GM19193 (cell line): Measurements from ENCODE around the gene SH3BP1.

ENCODE experiments used
- POLR2A ChIP-seq: IDR thresholded peaks from 4 replicates; pipeline ENCODE4 v1.6.1; 2011; ENCODE audit not compliant: insufficient read depth, insufficient read length; ENCODE audit errors: extremely low read depth

SH3BP1 gene, protein sequence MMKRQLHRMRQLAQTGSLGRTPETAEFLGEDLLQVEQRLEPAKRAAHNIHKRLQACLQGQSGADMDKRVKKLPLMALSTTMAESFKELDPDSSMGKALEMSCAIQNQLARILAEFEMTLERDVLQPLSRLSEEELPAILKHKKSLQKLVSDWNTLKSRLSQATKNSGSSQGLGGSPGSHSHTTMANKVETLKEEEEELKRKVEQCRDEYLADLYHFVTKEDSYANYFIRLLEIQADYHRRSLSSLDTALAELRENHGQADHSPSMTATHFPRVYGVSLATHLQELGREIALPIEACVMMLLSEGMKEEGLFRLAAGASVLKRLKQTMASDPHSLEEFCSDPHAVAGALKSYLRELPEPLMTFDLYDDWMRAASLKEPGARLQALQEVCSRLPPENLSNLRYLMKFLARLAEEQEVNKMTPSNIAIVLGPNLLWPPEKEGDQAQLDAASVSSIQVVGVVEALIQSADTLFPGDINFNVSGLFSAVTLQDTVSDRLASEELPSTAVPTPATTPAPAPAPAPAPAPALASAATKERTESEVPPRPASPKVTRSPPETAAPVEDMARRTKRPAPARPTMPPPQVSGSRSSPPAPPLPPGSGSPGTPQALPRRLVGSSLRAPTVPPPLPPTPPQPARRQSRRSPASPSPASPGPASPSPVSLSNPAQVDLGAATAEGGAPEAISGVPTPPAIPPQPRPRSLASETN

DNA sequence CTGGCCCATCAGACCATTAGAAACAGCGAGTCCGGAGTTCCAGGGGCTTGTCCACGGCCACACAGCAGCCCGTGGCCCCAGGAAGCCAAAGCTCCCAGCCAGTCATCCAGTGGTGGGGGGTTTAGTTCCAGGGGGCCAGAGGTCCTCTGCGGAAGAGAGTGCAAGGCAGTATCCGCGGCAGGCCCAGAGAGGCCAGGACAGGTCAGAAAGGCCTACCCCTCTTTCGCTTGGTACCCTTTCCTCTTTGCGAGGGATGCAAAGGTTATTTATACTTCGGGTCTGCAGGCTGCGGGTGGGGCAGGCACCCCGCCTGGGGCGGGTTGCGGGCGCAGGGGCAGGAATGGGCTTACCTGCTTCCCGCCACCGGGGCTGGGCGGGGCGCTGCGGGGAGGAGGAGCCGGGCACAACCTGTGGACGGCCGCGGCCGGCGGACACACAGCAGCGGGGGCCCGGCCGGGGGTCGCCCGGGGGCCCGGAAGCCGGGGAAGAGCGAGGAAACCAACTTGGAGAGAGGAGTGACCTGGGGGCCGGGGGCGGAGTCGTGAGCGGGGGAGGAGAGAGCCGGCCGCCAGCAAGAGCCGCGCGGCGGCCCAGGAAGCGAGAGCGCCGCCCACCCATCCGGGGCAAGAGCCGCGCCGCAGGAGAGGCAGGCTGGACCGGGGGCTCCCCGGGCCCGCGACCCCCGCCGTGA lies at the start of gene SH3BP1:
Gene SH3BP1 (plus strand): TSS at position 600 of the 691 bp plus-strand sequence. CDS start 119 bp downstream, outside the sequence.
- no peak for TF ChIP-seq POLR2A

DNA sequence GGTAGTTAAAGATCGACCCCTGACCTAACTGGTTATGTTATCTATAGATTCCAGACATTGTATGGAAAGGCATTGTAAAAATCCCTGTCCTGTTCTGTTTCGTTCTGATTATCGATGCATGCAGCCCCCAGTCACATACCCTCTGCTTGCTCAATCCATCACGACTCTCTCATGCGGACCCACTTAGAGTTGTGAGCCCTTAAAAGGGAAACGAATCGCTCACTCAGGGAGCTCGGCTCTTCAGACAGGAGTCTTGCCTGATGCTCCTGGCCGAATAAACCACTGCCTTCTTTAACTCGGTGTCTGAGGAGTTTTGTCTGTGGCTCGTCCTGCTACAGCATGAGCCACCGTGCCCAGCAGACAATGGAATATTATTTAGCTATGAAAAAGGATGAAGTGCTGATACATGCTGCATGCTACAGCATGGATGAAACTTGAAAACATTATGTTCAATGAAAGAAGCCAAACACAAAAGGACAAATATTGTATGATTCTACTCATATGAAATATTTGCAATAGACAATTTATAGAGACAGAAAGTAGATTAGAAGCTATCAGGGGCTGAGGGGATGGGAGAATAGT lies 47.6 kb upstream of the SH3BP1 start:
- TF ChIP-seq POLR2A = no peak

DNA sequence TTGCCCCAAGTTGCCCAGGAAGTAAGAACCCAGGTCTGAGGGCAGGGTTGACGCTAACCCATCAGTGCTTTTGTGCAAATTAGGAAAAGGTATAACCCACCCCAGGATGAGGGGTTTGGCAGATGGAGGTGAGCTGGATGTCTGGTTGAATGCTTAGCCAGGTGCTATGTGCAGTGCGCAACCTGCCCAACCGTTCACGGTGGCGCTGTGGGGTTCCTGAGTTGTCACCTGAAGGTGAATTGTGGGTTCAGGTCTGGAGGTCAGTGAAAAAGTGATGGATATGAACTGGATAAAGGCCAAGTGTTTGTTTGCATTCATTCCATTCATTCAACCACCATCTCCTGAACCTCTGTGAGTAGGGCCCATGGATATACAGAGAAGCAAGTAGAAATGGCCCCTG lies 45.2 kb upstream of the SH3BP1 start:
- no peak for TF ChIP-seq POLR2A

DNA sequence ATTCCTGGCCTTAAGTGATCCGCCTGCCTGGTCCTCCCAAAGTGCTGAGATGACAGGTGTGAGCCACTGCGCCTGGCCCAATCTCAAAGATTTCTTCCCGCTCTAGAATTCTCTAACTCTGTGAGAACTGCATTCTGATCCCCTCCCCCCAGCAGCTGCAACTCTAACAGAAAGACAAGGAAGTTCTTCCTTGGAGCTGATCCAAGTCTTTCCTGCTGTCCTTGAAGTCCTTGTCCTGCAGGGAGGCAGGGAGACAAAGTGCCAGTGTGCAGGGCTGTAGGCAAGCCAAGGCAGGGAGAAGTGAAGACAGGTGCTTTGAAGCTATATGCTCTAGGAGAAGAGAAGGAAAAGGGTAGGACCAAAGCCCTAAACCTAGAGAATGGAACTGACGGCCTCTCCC lies 40.3 kb upstream of the SH3BP1 start:
- no peak for TF ChIP-seq POLR2A

DNA sequence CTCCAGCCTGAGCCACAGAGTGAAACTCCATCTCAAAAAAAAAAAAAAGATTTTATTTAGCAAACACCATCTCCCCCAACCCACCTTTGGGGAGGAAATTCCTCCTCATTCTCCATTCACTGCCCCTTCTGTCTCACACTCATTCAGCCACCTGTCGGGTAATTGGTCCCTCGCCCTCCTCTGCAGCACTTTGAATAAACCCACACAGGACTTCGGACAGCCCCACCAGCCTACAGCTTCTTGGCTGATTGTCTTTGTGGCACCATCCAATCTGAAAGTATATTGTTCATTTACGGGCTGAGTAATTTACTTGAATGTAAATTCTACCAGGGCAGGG lies 38.3 kb upstream of the SH3BP1 start:
- no peak for TF ChIP-seq POLR2A

DNA sequence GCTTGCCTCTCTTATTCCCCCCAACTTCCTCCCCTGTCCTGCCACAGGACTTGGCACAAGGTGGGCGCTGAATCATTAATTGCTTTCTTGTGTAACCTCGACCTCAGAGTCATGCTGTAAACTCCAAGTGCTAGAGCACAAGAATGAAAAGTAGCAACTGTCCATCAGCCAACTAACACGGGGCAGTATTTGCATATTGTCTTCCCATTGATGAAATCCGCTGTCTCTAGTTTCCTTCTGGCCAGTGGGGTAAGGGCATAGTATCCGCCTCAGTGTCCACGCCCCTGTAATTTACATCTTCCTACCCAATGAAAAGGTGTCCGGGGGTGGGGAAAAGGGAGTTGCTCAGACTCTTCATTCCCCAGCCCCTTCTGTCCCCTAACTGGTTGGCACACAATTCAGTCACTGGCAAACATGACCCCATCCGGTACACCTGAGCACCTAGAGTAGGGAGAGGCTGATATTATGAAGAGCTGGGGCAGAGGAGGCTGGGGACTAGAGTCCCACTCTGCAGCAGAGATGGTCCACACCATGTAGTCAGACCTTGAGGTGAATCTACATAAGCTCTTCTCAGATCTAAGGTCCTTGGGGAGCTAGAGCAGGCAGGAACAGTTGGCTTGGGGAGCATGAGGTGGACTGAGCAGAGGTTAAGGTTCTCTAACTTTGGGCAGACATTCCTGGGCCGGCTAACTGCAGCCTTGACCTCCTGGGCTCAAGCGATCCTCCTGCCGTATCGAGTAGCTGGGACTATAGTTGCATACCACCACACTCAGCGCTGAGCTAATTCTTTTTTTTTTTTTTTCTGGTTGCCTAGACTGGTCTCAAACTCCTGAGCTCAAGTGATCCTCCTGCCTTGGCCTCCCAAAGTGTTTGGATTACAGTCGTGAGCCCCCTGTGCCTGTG lies 37.7 kb upstream of the SH3BP1 start:
- no peak for TF ChIP-seq POLR2A

DNA sequence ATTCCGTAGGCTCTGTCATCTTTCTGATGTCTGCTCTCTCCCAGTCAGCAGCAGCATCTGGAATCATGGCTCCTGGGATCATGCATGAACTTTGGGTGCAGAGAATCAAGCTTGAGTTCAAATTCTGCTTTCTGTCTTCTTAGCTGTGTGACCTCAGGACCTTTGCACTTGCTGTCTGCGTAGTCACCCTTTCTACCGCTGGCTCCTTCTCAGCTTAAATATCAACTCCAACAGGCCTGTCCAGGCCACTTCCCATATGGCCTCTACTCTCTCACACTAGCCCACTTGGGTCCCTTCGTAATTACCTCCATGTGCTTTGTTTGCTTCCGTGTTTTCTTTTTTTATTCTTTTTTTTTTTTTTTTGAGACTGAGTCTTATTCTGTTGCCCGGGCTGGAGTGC lies 35.4 kb upstream of the SH3BP1 start:
- no peak for TF ChIP-seq POLR2A

DNA sequence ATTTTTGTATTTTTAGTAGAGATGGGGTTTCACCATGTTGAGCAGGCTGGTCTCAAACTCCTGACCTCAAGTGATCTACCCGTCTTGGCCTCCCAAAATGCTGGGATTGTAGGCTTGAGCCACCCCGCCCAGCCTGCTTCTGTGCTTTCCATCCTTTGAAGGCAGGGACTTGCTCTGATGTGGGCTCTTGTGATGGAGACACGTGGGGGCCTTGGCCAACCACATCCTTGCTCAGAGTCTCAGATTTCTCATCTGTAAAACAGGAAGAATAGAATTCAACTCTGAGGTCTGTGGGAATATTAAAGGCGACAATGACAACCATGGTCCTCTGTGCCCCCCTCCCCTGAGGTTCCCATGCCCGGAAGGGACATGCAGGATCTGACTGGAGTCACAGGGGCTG lies 34.6 kb upstream of the SH3BP1 start:
- no peak for TF ChIP-seq POLR2A

DNA sequence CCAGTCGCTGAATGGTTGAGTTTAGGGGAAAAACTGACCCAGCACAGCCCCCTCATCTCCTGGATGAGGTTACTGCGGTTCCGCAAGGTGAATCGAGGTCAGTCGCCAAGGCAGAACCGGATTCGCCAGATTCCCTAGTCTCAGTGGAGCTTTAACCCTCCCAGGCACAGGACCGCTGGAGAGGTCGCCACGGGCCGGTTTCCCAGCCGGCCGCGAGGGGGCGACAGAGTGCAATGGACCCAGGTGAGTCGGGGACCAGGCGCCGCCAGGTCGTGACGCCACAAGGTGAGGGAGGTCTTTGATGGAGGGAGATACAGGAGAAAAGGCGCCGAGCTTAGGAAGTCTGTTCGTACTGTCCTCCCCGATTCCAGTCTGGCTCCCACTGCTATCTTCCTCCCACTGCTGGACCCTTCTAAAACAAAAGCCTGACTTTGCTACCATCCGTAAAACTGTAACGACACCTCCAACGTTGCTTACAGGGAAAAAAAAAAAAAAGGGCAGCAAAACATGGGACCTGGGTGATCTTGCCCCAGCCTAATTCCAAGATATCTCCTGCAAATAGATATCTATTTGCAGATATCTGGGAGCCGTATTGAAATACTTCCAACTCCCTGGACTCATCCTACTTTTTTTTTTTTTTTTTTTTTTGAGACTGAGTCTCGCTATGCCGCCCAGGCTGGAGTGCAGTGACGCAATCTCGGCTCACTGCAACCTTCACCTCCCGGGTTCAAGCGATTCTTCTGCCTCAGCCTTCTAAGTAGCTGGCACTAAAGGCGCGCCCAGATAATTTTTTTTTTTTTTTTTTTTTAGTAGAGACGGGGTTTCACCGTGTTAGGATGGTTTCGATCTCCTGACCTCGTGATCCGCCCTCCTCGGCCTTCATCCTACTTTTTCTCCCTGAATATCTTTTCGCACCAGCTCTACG lies 32.2 kb upstream of the SH3BP1 start:
- TF ChIP-seq POLR2A = no peak

DNA sequence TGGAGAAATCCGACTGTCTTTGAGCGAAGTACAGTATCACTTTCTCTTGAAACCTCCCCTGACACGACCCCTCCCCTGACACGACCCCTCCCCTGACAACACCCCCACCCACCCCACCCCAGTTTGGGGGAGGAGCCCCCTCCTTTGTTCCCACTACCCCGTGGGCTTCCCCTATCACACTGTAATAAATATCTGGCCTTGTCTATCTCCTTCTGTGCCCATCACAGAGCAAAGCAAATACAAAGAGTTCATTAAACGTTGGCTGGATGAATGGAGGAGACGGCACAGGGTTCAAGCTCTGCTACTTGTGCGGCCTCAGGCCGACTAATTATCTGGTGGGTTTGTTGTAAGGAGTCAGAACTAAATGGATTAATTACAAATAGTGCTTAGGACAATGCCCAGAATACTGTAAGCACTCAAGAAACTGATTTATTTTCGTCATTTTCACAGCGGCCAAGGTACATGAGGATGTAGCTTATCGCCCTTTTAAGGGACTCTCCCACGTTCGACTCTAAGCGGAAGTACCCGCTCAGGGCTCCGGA lies 31.5 kb upstream of the SH3BP1 start:
- TF ChIP-seq POLR2A = no peak

DNA sequence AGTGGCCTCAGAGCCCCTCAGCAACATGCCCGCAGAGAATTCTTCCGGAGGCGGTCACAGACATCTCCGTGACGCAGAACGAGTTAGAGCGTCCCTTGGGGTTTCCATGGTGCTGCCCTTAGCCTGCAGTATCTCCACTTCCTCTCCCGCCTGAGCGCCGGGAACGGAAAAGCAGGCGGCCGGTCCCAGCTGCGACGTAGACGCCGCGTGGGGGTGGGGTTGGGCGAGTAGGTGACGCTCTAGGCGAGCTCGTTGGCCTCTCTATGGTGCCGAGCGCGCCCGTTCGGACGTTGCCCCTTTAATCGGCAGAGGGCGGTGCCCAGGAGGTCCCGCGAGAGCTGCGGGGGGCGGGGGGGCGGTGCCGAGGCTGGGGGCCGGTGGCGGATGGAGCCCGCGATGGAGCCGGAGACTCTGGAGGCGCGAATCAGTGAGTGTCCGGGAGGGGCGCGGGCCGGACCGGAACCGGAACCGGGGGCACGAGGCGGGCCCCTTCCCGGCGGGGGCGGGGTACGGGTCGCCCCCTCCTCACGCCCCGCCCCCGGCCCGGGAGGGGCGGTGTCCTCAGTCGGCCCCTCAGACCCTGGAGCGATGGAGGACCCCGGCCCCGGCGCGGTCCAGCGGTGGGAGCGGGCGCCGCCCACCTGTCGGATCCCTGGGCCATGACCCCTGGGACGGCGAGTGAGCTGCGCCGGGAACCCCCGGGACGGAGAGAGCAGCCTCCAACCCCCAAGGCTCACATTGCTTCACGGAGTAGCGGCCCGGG lies 30.8 kb upstream of the SH3BP1 start, which contains the start of gene GGA1:
Gene GGA1 (plus strand): TSS at position 358 of the 763 bp plus-strand sequence. CDS start 27 bp downstream, at position 385.
- TF ChIP-seq POLR2A = peak; percentile 55

DNA sequence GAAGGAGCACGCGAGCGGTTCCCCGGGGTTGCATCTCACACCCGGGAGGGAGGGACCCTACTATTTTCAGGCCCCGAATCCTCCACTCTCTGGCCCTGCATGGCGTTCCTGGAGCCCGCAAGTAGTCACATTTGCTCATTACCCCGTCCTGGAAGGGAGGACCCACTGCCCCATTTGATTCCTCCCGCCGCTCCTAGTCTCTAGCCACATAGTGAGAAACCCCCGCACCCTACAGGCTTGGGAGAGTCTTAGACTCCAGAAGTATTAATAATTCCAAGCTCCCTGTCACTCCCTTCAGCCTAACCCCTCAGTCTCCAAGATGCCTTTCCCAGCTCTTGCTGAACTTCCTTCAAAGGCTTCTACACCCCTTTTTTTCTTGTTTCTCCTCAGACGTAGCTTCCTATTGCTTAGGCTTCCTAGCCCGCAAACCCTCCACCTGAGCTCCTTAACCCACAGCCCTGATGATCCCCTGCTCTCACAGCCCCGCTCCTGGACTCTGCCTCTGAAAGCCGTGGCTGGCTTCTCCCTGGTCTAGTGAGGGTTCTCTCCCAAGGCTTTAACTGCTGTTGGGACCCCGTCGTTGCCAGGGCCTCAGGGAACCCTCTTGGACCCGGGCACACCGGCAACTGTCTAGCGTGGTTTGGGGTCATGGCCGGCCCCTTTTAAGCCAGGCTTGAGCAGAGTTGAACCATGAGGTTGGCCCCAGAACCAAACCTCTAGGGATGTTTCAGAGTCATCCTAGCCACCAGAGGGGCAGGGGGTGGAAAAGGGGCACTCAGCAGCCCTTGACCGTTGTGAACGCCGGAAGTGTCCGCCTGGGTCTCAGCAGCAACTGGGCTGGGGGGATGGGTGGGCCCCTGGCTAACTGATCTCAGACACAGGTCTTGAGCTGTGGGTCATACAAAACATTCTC lies 30.0 kb upstream of the SH3BP1 start:
- no peak for TF ChIP-seq POLR2A
